Prostate gland (tissue), 2 donors: ENCODE data around the gene PTPRK. TPM values are rescaled to one million over a fixed set of nuclear protein-coding genes. Genes with fewer than 3 reads are reported as not detected.

Source experiments
- DNase-seq: peaks from one replicate; pipeline ENCODE4 v3.0.0-alpha.2; 2019; ENCODE audit warnings: low spot score
- H3K27ac ChIP-seq, 2 donors: fragments of 200-600 bp; sonication (generic); 2 replicates each; pipeline ENCODE4 v1.5.1; 2017 to 2019
- H3K27me3 ChIP-seq: fragments of 200-600 bp; sonication (generic); replicated peaks from 2 replicates; pipeline ENCODE4 v1.5.1; 2019; ENCODE audit not compliant: insufficient read depth
- H3K36me3 ChIP-seq, 2 donors: fragments of 200-600 bp; sonication (generic); 1 replicate in 1 of 2; 2 replicates in 1 of 2; pipeline versions ENCODE4 v1.5.1 to v1.8.1; 2017 to 2019
- H3K4me1 ChIP-seq: fragments of 200-600 bp; sonication (generic); replicated peaks from 2 replicates; pipeline ENCODE4 v1.5.1; 2019
- H3K4me3 ChIP-seq, 2 donors: fragments of 200-600 bp; sonication (generic); 2 replicates each; pipeline ENCODE4 v1.5.1; 2017 to 2019
- H3K9me3 ChIP-seq: fragments of 200-600 bp; sonication (generic); 2 replicates; pipeline ENCODE4 v1.5.1; 2017
- CTCF ChIP-seq, 4 experiments: fragments of 200-600 bp in 2 of 4; fragments of 450-650 bp in 2 of 4; sonication (generic) in 2 of 4; IDR thresholded peaks; 1 replicate in 3 of 4; 2 replicates in 1 of 4; pipeline ENCODE4 v1.5.1; 2016 to 2019; ENCODE audit warnings: antibody characterized with exemption in 4 of 4, mild to moderate bottlenecking in 2 of 4, moderate library complexity in 2 of 4
- POLR2A ChIP-seq: fragments of 450-650 bp; IDR thresholded peaks from one replicate; pipeline ENCODE4 v1.6.1; 2016; ENCODE audit warnings: antibody characterized with exemption, mild to moderate bottlenecking
- POLR2AphosphoS5 ChIP-seq: sonication (generic); formaldehyde crosslinking; IDR thresholded peaks from one replicate; pipeline ENCODE4 v1.6.1; 2017; ENCODE audit warnings: antibody characterized with exemption
- WGBS: methylation state at CpG from one replicate; pipeline ENCODE4 v1.1.5; 2018; 5-methylcytosine and 5-hydroxymethylcytosine counted together
- intact Hi-C: fragments of 100-400 bp; cut with DNase I; formaldehyde crosslinking; loops from one replicate; pipeline ENCODE4 v1.14.2; 2022
- total RNA-seq, 2 donors: library from RNA; depleted of rRNA; stranded (reverse); fragments of >200 nt; gene quantifications; one replicate each; pipeline ENCODE4 v1.1.0, GENCODE V29; 2016

PTPRK gene
- total RNA-seq, 2 donors from 2014 or later: 32.0 to 64.6 TPM

- Histone ChIP-seq H3K4me3 (no peak overlapping the region), H3K27me3 (no peaks in the 10 kb centered on the region), H3K27ac (no peak overlapping the region), H3K9me3 (no peaks in the 10 kb centered on the region), H3K36me3 (no peaks in the 10 kb centered on the region), H3K4me1 (no peaks in the 10 kb centered on the region)
- intact Hi-C loops: no loop called here
- DNase-seq: no peak
- WGBS: 89% methylated on average over 2 of the region's 2 CpGs
- TF ChIP-seq POLR2A: no peak
- no peak for TF ChIP-seq POLR2AphosphoS5
- no peak for TF ChIP-seq CTCF (IDR thresholded peaks at IDR 0.05)
Observed at GRCh38 chr6:128018821-128019220, 501.6 kb downstream of the PTPRK start.

- DNase-seq: no peak
Observed at GRCh38 chr6:128017288-128017687, 503.1 kb downstream of the PTPRK start.

GRCh38 chr6:128007658-128008057, 512.7 kb downstream of the PTPRK start:
- intact Hi-C loops: no loop called here
- no peak for DNase-seq
- TF ChIP-seq POLR2A (no peak), CTCF (IDR thresholded peaks at IDR 0.05) (no peak), POLR2AphosphoS5 (no peak)
- 90% methylated on average over 1 of the region's 1 CpG for WGBS
- Histone ChIP-seq H3K27ac (no peak overlapping the region), H3K27me3 (no peaks in the 10 kb centered on the region), H3K4me1 (no peaks in the 10 kb centered on the region), H3K9me3 (no peaks in the 10 kb centered on the region), H3K4me3 (no peak overlapping the region), H3K36me3 (no peaks in the 10 kb centered on the region)

More at GRCh38 chr6:128017288-128017687, 503.1 kb downstream of the PTPRK start:
- no peaks in the 10 kb centered on the region for H3K36me3 ChIP-seq
- H3K4me3 ChIP-seq: no peak overlapping the region
- no peaks in the 10 kb centered on the region for H3K4me1 ChIP-seq
- TF ChIP-seq POLR2A (no peak), CTCF (IDR thresholded peaks at IDR 0.05) (no peak), POLR2AphosphoS5 (no peak)
- H3K27ac ChIP-seq: no peak overlapping the region
- intact Hi-C loops: no loop called here
- H3K27me3 ChIP-seq: no peaks in the 10 kb centered on the region
- H3K9me3 ChIP-seq: no peaks in the 10 kb centered on the region

- 55% methylated on average over 5 of the region's 5 CpGs for WGBS
- no peak for TF ChIP-seq POLR2AphosphoS5
- no peak for TF ChIP-seq CTCF (IDR thresholded peaks at IDR 0.05)
- TF ChIP-seq POLR2A: no peak
- H3K36me3 ChIP-seq: no peaks in the 10 kb centered on the region
- H3K4me1 ChIP-seq: no peaks in the 10 kb centered on the region
- intact Hi-C loops: no loop called here
- no peaks in the 10 kb centered on the region for H3K9me3 ChIP-seq
- DNase-seq: no peak
- H3K4me3 ChIP-seq: no peak overlapping the region
- no peak overlapping the region for H3K27ac ChIP-seq
- H3K27me3 ChIP-seq: no peaks in the 10 kb centered on the region
Observed at GRCh38 chr6:128005009-128005408, 515.4 kb downstream of the PTPRK start.

- Histone ChIP-seq H3K4me1 (no peaks in the 10 kb centered on the region), H3K27ac (no peak overlapping the region), H3K9me3 (no peaks in the 10 kb centered on the region), H3K36me3 (no peaks in the 10 kb centered on the region), H3K27me3 (no peaks in the 10 kb centered on the region), H3K4me3 (no peak overlapping the region)
- intact Hi-C loops: no loop called here
- DNase-seq: no peak
- WGBS: 92% methylated on average over 2 of the region's 2 CpGs
- TF ChIP-seq POLR2A (no peak), CTCF (IDR thresholded peaks at IDR 0.05) (no peak), POLR2AphosphoS5 (no peak)
Observed at GRCh38 chr6:128000363-128000762, 520.0 kb downstream of the PTPRK start.
